GM12873 (cell line): ENCODE results near the gene CNN1.

Source experiments
- TF ChIP-seq, protein P1 (sequence below): IDR thresholded peaks from 2 replicates; pipeline ENCODE4 v1.5.1; 2012; ENCODE audit warnings: low read depth, mild to moderate bottlenecking, moderate library complexity, low read length, control low read depth; ENCODE audit not compliant: insufficient read depth; ENCODE audit errors: missing control alignments

Gene CNN1

GRCh38 chr19:11535792-11536595 lies 2.7 kb upstream of the CNN1 start:
- TF ChIP-seq, protein P1, sequence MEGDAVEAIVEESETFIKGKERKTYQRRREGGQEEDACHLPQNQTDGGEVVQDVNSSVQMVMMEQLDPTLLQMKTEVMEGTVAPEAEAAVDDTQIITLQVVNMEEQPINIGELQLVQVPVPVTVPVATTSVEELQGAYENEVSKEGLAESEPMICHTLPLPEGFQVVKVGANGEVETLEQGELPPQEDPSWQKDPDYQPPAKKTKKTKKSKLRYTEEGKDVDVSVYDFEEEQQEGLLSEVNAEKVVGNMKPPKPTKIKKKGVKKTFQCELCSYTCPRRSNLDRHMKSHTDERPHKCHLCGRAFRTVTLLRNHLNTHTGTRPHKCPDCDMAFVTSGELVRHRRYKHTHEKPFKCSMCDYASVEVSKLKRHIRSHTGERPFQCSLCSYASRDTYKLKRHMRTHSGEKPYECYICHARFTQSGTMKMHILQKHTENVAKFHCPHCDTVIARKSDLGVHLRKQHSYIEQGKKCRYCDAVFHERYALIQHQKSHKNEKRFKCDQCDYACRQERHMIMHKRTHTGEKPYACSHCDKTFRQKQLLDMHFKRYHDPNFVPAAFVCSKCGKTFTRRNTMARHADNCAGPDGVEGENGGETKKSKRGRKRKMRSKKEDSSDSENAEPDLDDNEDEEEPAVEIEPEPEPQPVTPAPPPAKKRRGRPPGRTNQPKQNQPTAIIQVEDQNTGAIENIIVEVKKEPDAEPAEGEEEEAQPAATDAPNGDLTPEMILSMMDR: peak; percentile 89

DNA sequence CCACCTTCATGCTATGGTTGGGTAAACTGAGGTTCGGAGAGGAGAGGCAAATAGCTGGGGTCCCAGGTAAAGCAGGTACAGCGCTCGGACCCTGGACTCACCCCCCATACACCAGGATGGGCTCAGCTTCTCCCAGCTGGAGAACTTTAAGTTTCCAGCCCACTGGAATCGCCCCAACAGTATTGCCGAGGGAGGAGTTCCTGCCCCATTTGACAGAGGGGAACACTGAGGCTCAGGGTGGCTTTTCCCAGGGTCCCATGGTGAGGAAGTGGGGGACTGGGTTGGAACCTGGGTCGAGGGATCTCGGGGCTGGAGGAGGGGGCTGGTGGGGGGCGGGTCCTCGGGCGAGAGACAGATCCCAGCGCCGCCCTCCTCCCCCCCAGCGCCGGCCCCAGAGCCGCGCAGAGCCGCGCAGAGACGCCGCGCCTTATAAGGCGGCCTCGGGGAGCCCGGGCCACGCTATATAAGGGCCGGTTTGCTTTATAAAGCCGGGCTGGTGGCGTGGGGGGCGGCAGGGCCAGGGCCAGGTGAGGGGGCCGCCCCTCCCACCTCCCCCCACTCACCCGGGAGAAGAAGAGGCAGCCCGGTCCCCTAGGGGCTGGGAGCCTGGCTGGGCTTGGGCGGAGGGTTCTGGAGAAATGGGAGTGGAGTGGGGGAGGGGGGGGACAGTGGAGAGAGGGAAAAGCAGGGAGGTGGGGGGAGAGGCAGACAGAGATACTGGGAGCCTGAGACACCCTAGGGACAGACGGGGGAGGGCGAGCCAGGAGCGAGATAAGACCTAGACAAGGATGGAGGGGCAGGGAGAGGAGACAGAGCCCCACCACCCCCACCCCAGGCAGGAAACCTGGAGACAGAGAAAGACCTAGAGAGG lies 1.1 kb downstream of the CNN1 start:
- TF ChIP-seq, protein P1: no peak

- TF ChIP-seq, protein P1: no peak
Measured at GRCh38 chr19:11540645-11541044, 2.0 kb downstream of the CNN1 start.

GRCh38 chr19:11541238-11541637 lies 2.6 kb downstream of the CNN1 start:
- TF ChIP-seq, protein P1: no peak

DNA sequence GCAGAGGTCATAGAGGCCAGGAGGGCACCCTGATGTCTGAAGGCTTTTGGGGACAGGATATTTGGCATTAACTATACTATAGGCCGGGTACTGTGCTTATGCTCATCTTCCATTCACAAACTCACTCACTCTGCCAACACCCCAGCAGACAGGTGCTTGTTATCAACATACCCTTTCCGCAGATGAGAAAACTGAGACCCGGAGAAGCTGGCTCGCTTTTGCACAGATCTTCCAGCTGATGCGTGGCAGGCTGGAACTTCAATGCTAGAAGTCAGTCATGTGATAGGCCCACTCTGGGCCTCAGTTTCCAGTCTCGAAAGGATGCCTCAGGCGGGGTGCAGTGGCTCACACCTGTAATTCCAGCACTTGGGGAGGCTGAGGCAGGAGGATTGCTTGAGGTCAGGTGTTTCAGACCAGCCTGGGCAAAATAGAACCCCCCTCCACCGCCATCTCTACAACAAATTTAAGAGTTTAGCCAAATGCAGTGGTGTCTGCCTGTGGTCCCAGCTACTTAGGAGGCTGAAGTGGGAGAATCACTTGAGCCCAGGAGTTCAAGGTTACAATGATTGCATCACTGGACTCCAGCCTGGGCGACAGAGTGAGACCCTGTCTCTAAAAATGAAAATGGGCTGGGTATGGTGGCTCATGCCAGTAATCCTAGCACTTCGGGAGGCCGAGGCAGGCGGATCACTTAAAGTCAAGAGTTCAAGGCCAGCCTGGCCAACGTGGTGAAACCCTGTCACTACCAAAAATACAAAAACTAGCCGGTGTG lies 9.5 kb downstream of the CNN1 start:
- TF ChIP-seq, protein P1: no peak

DNA sequence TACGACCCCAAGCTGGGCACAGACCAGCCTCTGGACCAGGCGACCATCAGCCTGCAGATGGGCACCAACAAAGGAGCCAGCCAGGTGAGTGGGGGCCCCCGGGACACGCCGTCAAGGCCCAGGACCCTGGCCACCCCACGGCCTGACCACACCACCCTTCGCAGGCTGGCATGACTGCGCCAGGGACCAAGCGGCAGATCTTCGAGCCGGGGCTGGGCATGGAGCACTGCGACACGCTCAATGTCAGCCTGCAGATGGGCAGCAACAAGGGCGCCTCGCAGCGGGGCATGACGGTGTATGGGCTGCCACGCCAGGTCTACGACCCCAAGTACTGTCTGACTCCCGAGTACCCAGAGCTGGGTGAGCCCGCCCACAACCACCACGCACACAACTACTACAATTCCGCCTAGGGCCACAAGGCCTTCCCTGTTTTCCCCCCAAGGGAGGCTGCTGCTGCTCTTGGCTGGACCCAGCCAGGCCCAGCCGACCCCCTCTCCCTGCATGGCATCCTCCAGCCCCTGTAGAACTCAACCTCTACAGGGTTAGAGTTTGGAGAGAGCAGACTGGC lies 10.8 kb downstream of the CNN1 start:
- TF ChIP-seq, protein P1: no peak
